ENCODE results near the gene ABHD1.

GRCh38 chr2:27162151-27163121, 38.8 kb downstream of the ABHD1 start:
- TF ChIP-seq CTCF (IDR thresholded peaks at IDR 0.05; ENCODE audit: insufficient read depth, low read depth, low read length) (no peak), EZH2 (IDR thresholded peaks at IDR 0.05; ENCODE audit: insufficient read depth, low read length) (no peak)

Data from astrocyte (in vitro differentiated cells and primary cell).